Heart left ventricle (tissue), 16 donors: ENCODE results near the gene PRKG1. TPM values are rescaled to one million over a fixed set of nuclear protein-coding genes. Genes with fewer than 3 reads are reported as not detected.

Source experiments
- ATAC-seq, 4 donors: fragments of 200-7000 bp; cut with Tn5 transposase; one replicate each; pipeline ENCODE4 v1.9.1; 2020 to 2022; ENCODE audit warnings: moderate library complexity in 4 of 4, mild to moderate bottlenecking in 3 of 4, moderate number of reproducible peaks in 1 of 4
- DNase-seq, 5 donors: peaks; one replicate each; pipeline ENCODE4 v3.0.0-alpha.2; 2020
- H3K27ac ChIP-seq, 12 donors: fragments of 200-600 bp; sonication (generic) in 4 of 12; one replicate each; pipeline versions ENCODE4 v1.5.0 to v1.8.0; 2016 to 2022; ENCODE audit warnings: mild to moderate bottlenecking in 2 of 12
- H3K27me3 ChIP-seq, 9 donors: fragments of 200-600 bp; sonication (generic) in 2 of 9; one replicate each; pipeline versions ENCODE4 v1.5.1 to v1.8.0; 2016 to 2022; ENCODE audit warnings: mild to moderate bottlenecking in 3 of 9
- H3K36me3 ChIP-seq, 9 donors: fragments of 200-600 bp; sonication (generic) in 2 of 9; one replicate each; pipeline versions ENCODE4 v1.5.0 to v1.8.0; 2018 to 2022; ENCODE audit warnings: mild to moderate bottlenecking in 2 of 9
- H3K4me1 ChIP-seq, 12 donors: fragments of 200-600 bp; sonication (generic) in 4 of 12; one replicate each; pipeline versions ENCODE4 v1.5.0 to v1.8.0; 2016 to 2022; ENCODE audit warnings: mild to moderate bottlenecking in 3 of 12
- H3K4me3 ChIP-seq, 12 donors: fragments of 200-600 bp; sonication (generic) in 4 of 12; one replicate each; pipeline versions ENCODE4 v1.5.0 to v1.8.0; 2017 to 2022; ENCODE audit warnings: mild to moderate bottlenecking in 9 of 12, moderate library complexity in 4 of 12
- H3K9me3 ChIP-seq, 12 donors: fragments of 200-600 bp; sonication (generic) in 4 of 12; one replicate each; pipeline versions ENCODE4 v1.5.0 to v1.8.0; 2016 to 2022; ENCODE audit warnings: mild to moderate bottlenecking in 1 of 12
- CTCF ChIP-seq, 12 donors: fragments of 200-600 bp; sonication (generic) in 4 of 12; IDR thresholded peaks; one replicate each; pipeline versions ENCODE4 v1.5.0 to v1.8.0; 2018 to 2022; ENCODE audit warnings: antibody characterized with exemption in 12 of 12, mild to moderate bottlenecking in 5 of 12
- POLR2A ChIP-seq, 2 donors: fragments of 450-650 bp; IDR thresholded peaks; one replicate each; pipeline ENCODE4 v1.6.1; 2017; ENCODE audit warnings: antibody characterized with exemption in 2 of 2, mild to moderate bottlenecking in 2 of 2, moderate library complexity in 2 of 2
- WGBS, 4 donors: extraction: QIAGEN DNeasy Blood & Tissue Kit in 2 of 4; methylation state at CpG; one replicate each; pipeline versions ENCODE4 v1.1.5 to v1.1.7; 2013 to 2018; 5-methylcytosine and 5-hydroxymethylcytosine counted together
- intact Hi-C, 10 donors: fragments of 100-400 bp; cut with DNase I; formaldehyde crosslinking; loops; one replicate each; pipeline versions ENCODE4 v1.11.1 to v1.14.2; 2022
- polyA plus RNA-seq, 2 donors: library from polyadenylated mRNA; stranded (reverse); fragments of 200-250 nt; gene quantifications; one replicate each; pipeline ENCODE4 v1.2.3, GENCODE V29; 2013
- total RNA-seq, 9 donors: library from RNA; depleted of rRNA in 2 of 9; stranded (reverse); fragments of >200 nt in 2 of 9; fragmentation: NEBNext Ultra II Directional in 3 of 9; extraction: Animal tissue kit (Norgen Biotek cat#: 25700) in 3 of 9; gene quantifications; one replicate each; pipeline versions ENCODE4 v1.1.0 to v1.2.4, GENCODE V29; 2016 to 2023
- donor health status: ischemic (EF 13 %, LVEDD 7.1; RV severe dilation, severe dysfunction).
- donor health status: healthy with polysubstance abuse.
- donor health status: DM: no; HTN: yes; CAD: no.
- donor health status: DM: no; HTN: no; CAD: no.
- donor health status: ischemic (EF 25% LVEDD 6.9; RV normal size, moderate dysfunction).
- donor health status: ischemic (EF 25% LVEDD 5.7; RV mildly dilated, moderate dysfunction).
- donor health status: healthy.
- donor health status: DM: yes; HTN: yes; CAD: no.
- donor health status: ischemic (EF 35%, LVEDD 5.7; RV mildly dilated, moderate dysfunction).
- donor health status: nonischemic (EF 11% LVEDD 7.7; RV severe dilation, severe dysfunction).
- donor health status: DM: yes; HTN: yes; CAD: no.
- donor health status: PGD.
- donor health status: ischemic (EF 29% LVEDD 5.4; RV normal size, mild dysfunction).
- donor health status: nonischemic (EF 23%, LVEDD 6.1; RV moderate dilation, normal function).

The PRKG1 gene
- total and polyA plus RNA-seq, 11 donors, result 5.5 to 37.3 (median 29.3) TPM

- ATAC-seq, result no peak
- Histone ChIP-seq H3K27ac (no peak overlapping the region), H3K4me1 (peaks cover 0 to 9% (median 1%) of the 10 kb centered on the region in 12 donors), H3K27me3 (no peaks in the 10 kb centered on the region), H3K4me3 (no peak overlapping the region), H3K36me3 (no peaks in the 10 kb centered on the region), H3K9me3 (peaks cover 0 to 14% (median 0%) of the 10 kb centered on the region in 12 donors)
- intact Hi-C loops, result no loop called here
- no peak for DNase-seq
- TF ChIP-seq POLR2A (IDR thresholded peaks at IDR 0.05), result no peak
- no peak for TF ChIP-seq CTCF (IDR thresholded peaks at IDR 0.05)
Observed at GRCh38 chr10:51920672-51921071, 846.4 kb downstream of the PRKG1 start.

DNA sequence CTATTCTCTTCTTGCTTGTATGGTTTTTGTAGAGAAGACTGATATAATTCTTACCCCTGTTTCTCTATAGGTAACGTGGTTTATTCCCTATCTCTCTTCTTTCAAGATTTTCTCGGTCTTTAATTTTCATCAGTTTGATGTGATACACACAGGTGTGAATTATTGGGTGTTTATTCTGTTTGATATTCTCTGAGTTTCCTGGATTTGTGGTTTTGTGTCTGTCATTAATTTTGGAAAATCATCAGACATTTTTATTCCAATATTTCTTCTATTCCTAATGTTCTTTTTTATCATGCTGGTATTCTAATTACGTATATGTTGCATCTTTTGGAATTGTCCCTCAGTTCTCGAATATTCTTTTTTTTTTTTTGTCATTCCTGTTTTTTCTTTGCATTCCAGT lies 850.1 kb downstream of the PRKG1 start:
- peaks cover 0 to 7% (median 0%) of the 10 kb centered on the region in 12 donors for H3K4me1 ChIP-seq

GRCh38 chr10:51926337-51926736 lies 852.0 kb downstream of the PRKG1 start:
- intact Hi-C loops, result no loop called here
- no peak for ATAC-seq
- TF ChIP-seq CTCF (IDR thresholded peaks at IDR 0.05) (no peak), POLR2A (IDR thresholded peaks at IDR 0.05) (no peak)
- Histone ChIP-seq H3K4me3 (no peak overlapping the region), H3K27ac (no peak overlapping the region), H3K4me1 (peaks cover 0 to 7% (median 0%) of the 10 kb centered on the region in 12 donors), H3K9me3 (peaks cover 0 to 14% (median 0%) of the 10 kb centered on the region in 12 donors), H3K36me3 (no peaks in the 10 kb centered on the region), H3K27me3 (no peaks in the 10 kb centered on the region)
- WGBS, 4 donors, result 77 to 81% (median 80%) methylated on average over 5 of the region's 5 CpGs
- no peak for DNase-seq

More for the DNA sequence above, 850.1 kb downstream of the PRKG1 start:
- H3K9me3 ChIP-seq, result peaks cover 0 to 14% (median 0%) of the 10 kb centered on the region in 12 donors
- WGBS, 4 donors, result 88 to 90% (median 90%) methylated on average over 4 of the region's 4 CpGs
- H3K36me3 ChIP-seq, result no peaks in the 10 kb centered on the region
- H3K4me3 ChIP-seq, result no peak overlapping the region
- H3K27me3 ChIP-seq, result no peaks in the 10 kb centered on the region
- TF ChIP-seq POLR2A (IDR thresholded peaks at IDR 0.05), result no peak
- no peak for TF ChIP-seq CTCF (IDR thresholded peaks at IDR 0.05)
- intact Hi-C loops, result no loop called here
- no peak overlapping the region for H3K27ac ChIP-seq
- ATAC-seq (no peak), DNase-seq (no peak)

- 45 to 62% (median 59%) methylated on average over 1 of the region's 1 CpG for WGBS, 4 donors
- H3K9me3 ChIP-seq, result peaks cover 0 to 14% (median 0%) of the 10 kb centered on the region in 12 donors
- no peak overlapping the region for H3K27ac ChIP-seq
- ATAC-seq, result no peak
- H3K36me3 ChIP-seq, result no peaks in the 10 kb centered on the region
- H3K4me3 ChIP-seq, result no peak overlapping the region
- TF ChIP-seq POLR2A (IDR thresholded peaks at IDR 0.05) (no peak), CTCF (IDR thresholded peaks at IDR 0.05) (no peak)
- intact Hi-C loops, result no loop called here
- peaks cover 0 to 7% (median 0%) of the 10 kb centered on the region in 12 donors for H3K4me1 ChIP-seq
- H3K27me3 ChIP-seq, result no peaks in the 10 kb centered on the region
- no peak for DNase-seq
Observed at GRCh38 chr10:51928162-51928561, 853.9 kb downstream of the PRKG1 start.
